ENCODE measurements around the gene CDHR4.
A peak's percentile ranks its signal among the peaks of the same experiment; 100 is the strongest.
"Not testable (repeated sequence)": the region's sequence is repeated elsewhere in the genome, so short reads cannot be mapped to it uniquely, and the experiment has no call there.

CDHR4 gene

DNA sequence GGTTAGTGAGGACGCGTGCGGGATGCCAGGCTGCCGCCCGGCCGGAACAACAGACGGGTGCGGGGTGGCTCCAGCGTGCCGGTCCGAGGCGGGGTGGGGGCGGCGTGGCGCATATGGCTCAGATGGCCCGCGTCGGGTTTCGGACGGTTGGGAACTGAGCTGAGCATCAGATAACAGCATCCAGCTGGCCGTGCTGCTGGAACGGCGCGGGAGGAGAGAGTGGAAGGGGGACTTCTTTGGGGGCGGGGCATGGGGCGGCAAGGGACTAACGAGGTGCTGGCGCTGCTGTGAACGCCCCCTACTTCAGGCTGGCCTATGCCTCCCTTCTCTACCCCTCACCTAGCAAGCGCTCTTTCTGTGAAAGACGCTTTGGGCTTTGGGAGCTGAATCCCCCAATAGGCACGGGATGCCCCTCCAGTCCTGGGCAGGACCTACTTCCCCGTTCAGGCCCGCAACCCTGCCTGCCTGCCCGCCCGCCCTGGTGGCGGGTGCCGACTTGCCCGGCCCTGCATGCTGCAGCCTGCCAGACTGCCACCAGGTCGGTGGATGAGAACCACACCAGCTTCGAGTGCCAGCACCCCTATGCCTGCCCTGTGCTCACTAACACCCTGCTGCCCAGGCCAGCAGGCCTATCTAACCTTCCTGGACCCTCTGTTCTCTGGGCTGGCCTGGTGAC lies 3.9 kb upstream of the CDHR4 start:
- DNase-seq: peak; percentile 45

DNA sequence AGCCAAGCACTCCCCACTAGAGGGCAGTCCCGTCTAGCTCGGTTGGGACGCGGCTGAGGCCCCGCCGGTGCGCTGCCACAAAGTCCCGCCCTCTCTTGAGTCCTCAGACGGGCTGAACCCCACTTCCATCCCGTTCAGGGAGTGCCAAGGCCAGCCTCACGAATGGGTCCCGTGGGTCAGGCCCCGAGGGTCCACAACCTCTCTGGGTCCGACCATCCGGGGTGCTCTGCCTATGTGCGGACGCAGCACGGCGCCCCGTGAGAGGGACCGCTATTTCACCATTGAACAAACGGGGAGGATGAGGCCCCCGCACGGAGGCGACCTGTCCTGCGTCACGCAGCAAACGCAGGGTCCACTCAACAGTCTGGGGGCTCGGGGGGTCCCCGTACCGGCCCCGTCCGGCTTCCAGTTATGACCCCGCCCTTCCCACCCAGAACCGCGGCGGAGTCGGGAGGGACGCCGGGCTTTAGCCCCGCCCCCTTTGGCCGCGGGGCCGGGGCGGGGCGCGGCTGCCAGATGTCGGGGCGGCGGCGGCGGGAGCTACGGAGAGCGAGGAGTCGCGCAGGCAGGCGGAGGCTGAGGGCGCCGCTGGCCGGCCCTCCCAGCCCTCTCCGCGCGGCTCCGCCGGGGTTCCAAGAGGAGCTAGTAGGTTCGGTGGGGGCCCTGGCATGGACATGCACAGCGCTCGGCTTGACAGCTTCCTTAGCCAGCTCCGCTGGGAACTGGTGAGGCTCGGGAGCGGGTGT lies 3.2 kb upstream of the CDHR4 start, which contains the start of gene INKA1:
Gene INKA1, plus strand, starts transcription at position 543 of the 746 bp plus-strand sequence. Its CDS starts 132 bp downstream, at position 675.
- DNase-seq: peak; percentile 86

DNA sequence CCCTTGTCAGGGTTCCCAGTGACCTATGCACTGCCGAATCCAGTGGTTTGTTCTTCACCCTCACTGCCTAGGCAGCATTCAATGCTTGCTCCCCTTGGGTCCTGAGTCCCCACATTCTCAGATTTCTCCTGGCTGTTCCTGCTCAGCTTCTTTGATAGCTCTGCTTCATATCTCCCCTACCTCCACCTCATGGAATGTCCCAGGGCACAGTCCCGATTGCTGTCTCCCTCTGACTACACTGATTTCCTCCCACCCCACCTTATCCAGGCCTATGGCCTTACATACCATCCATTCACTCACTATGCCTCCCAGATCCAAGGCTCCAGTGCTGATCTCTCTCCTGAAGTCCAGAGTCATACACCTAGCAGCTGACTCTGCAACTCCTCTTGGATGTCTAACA lies 1.5 kb upstream of the CDHR4 start:
- DNase-seq: no peak

DNA sequence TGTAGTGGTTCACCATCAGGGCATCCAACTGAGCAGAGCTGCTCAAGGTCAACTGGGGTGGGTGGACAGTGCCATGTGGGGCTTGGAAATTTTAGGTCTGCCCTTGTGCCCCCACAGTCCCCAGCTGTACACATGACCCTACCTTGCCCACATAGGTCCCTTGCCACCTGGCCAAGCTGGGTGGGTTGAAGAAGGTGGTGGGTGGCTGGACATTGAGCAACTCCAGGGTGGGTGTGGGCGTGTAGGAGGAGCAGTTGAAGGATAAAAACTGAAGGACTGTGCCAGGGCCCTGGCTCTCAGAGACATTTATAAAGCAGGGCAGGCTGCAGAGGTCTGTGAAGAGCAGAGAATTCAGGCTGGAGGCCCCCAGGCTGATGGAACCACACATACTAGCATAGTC lies 568 bp downstream of the CDHR4 start:
- no peak for DNase-seq

DNA sequence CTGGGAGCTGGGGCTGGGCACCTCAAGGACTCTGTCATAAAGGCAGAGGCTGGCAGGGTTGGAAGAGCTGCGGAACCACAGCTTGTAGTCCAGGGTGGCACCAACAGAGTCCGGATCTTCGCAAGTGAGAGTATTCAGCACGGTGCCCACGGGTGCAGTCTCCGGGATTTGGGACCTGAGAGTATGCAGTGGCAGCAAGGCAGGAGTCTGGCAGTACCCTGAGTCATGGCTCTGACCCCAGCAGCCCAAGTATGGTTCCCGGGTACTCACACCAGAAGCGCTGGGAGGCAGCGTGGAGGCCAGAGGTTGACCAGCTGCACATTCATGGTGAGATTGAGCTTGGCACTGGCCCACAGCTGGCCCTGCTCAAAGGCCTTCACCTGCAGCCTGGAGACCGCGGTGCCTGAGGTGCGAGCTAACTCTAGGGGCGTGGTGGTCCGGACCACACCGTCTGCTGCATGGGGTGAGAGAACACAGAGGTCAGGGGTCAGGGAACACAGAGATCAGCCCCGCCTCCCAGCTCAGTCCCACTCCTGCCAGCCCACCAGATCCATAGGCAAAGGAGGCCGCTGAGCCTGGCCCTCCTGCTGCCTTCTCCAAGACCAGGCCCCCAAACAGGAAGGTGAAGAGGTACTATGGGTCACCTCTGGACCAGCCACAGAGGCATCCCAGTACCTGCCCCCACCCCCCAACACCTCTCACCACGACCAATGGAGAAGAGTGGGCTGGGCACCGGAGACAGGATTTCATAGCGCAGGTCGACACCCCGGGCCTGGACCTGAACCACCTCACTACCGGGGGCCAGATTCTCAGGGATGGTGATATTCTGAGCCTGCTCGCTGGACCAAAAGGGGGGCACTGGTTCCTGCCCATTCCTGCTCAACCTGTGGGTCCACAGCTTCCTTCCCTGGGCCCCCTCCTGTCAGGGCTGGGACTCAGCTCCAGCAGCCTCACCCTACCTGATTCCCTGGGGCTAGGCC lies 4.5 kb downstream of the CDHR4 start:
- no peak for DNase-seq

DNA sequence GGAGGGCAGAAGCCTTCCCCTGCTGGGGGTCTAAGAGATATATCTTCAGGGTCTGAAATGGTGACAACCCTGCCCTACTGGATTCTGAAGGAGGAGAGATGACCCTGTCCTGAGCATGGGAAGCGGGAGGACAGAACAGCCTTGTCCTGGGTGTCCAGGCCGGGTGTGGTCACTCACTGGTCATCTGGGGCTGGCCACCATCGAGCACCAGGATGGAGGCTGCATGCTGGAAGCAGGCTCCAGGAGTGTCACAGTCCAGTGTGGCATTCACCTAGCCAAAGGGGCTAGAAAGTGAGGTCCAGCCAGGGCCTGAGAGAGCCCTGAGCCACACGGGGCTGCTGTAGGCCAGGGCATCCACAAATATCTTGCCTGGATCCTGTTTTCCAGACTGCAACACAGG lies 5.2 kb downstream of the CDHR4 start:
- no peak for DNase-seq

DNA sequence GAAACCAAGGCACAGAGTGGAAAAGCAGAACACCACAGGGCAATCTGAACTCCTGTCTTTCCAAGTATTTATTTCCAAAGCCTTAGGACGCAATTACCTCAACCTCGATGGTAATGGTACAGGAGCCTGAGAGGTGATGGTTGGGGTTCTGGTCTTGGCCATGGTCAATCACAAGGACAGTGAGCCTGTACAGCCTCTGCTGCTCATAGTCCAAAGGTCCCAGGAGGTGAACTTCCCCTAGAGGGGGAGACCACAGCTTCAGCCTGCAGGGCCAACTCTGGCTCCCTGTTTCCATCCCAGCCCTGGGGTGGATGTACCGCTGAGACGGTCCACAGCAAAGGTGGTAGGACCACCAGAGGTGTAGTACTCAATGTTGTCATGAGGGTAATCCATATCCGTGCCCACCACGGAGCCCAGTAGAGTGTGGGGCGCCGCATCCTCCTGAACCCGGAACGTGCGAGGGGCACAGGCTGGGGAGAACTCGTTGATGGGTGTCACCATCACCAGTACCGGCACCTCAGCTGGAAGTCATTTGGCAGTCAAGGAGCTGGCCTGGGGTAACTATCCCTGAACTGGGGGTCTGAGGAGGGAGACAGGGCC lies 6.1 kb downstream of the CDHR4 start:
- DNase-seq: no peak

DNA sequence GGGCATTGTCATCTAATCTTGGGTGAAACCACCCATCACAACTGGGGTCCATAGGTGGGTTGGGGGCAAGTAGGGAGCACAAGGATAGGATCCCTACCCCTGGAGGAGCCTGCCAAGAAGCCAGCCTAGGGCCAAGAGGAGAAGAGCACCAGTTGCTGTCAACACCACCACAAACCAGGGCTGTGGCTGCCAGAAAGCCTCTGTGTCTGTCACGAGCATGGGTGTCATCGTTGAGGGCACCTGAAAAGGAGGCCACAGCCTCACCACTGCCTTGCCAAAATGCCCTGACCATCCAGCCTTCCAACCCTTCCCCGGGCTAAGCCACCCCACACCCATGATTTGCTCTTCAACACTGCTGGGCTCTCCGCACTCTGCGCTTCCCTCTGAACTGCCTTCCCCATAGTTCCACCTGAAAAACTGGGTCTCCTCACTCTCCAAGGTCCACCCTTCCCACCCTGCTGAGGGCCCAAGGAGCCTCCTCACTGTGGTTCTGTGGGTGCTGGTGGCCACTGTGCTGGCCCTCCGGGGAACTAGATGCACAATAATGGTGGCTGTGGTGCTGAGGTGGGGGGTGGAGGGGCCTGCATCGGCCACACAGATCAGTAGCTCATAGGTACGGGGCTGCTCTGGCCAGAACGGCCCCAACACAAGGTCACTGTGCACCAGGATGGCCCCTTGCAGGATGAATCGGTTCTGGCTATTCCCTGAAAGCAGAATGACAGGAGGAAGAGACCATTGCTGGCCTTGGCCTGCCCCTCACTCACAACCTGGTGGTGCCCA lies 7.1 kb downstream of the CDHR4 start:
- DNase-seq: no peak

DNA sequence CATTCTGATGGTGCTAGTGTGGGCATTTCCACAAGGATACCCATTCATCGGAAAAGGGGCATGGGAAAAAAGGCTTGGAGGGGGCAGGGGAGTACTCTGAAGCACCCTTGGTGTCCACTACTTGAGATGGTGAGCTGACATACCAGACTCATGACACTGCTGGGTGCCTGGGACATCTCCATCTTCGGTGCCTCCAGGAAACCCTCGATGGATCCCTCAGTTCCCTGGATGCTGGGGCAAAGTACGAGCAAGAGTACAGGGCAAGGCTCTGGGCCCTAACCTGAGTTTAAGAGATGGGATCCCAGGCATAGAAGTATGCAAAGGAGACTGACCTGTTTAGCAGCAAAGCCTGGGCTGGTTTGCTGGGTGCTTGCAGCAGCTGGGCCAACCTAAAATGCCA lies 8.1 kb downstream of the CDHR4 start:
- no peak for DNase-seq

DNA sequence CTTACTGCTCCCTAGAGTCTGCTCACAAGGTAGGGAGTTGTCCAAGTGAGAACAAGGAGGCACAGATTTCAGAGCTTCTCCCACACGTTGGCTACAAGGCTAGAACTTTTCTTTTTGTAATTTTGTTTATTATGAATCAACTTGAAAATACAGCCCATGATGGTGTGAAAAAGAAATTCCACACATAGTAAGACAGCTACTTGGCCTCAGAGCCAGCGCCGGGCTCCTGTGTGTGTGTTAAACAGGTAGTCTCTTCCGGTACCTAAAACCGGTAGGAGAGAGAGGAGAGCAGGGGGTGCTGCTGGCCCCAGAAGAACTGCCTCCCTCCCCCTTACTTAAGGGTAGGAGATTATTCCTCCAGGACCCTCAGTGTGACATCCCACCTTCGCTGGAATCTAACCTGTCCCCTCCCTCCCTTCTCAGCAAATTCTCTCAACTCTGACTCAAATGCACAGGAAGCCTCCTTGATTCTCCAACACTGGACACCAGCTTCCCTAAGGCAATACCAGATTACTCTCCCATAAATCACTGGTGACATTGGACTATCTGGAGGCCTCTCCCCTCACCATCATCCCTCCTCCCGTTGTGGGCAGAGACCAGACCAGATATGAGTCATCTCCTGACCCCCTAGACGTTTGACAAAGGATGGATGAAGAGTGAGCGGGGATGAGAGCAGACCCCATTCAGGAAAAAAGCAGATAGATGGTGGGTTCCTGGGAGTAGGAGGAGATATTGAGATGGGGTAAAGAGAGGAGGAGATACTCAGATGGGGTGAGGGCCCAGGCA lies 8.9 kb downstream of the CDHR4 start:
- DNase-seq: no peak

DNA sequence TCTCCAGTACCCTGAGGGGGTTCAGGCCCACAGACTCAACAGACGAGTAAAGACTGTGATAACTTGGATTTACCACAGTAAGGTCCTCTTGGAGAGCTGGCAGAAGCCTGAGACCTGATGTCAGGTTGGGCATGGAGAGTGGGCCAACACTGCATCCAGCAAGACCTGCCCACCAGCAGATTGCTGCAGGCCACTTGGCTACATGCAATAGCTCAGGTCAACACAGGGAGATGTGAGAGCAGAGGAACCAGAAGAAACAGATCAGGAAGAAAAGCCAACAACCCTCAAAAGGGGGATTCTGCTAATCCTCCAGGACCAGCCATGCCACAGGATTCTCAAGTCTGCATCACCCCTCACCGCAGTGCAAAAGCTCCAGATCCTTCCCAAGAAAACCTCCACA lies 11.6 kb downstream of the CDHR4 start:
- no peak for DNase-seq

DNA sequence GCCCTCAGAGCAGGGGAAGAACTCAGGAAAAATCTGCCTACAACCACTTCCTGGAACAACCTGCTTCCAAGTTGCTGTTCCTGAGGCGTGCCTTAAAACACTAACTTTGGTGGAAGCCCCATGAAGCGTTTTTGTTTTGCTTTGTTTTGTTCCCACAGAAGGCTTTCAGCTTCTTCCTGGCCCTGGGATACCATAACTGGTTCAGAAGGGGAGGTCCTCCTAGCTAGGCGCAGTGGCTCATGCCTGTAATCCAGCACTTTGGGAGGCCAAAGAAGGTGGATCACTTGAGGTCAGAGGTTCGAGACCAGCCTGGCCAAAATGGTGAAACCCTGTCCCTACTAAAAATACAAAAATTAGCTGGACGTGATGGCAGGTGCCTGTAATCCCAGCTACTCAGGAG lies 12.1 kb downstream of the CDHR4 start:
- DNase-seq: no peak

DNA sequence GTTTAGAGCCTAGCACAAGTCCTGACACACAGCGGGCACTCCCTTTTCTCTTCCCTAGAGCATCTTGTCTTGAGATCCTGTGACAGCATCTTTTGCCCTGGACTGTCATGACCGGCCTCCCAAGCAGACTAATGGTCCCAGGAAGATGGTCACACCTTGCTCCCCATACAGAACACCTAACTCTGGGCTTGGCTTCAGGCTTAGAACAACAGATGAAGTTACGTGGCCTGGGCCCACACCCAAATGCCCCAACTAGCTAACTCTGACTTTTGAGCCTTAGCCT lies 12.6 kb downstream of the CDHR4 start:
- no peak for DNase-seq

DNA sequence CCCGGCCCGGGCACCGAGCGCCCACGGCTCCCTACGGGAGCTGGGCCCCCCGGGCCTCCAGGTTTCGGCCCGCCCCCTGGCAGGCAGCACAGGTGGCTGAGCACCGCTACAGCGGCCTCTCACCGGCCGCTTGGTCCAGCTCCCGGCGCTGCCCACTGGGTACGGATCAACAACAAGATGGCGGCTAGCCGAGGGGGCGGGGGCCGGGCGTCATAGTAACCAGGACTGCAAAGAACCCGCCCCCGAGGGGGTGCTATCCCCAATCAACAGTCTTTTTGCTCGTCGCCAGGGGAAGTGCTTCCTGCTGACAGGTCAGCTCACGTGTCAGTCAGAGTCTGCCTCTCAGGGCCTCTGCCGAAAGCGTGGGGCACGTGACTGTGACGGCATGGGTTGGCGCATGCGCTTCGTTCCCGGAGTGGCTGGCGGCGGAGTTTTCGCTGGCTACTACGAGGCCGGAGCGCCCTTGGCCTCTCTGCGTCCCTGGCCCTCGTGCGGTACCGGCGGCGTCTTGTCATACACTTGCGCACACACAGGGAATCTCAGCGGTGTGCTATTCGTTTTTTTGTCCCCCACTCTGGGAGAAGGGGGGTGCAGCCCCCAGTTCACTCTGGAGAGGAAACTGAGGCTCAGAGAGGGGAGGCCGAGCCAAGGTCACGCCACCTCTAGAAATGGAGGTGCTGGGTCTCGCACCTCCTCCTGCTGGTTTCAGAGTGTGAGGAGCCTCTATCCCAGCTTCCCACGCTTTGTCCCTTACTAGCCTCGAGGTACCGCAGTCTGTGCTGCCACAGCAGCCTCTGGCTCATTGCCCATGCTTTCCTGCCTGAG lies 13.1 kb downstream of the CDHR4 start, which contains the start of gene IP6K1:
Gene IP6K1, minus strand, starts transcription at position 186 of the 825 bp plus-strand sequence. CDS start 38,502 bp downstream, outside the sequence.
- DNase-seq: peak; percentile 100

DNA sequence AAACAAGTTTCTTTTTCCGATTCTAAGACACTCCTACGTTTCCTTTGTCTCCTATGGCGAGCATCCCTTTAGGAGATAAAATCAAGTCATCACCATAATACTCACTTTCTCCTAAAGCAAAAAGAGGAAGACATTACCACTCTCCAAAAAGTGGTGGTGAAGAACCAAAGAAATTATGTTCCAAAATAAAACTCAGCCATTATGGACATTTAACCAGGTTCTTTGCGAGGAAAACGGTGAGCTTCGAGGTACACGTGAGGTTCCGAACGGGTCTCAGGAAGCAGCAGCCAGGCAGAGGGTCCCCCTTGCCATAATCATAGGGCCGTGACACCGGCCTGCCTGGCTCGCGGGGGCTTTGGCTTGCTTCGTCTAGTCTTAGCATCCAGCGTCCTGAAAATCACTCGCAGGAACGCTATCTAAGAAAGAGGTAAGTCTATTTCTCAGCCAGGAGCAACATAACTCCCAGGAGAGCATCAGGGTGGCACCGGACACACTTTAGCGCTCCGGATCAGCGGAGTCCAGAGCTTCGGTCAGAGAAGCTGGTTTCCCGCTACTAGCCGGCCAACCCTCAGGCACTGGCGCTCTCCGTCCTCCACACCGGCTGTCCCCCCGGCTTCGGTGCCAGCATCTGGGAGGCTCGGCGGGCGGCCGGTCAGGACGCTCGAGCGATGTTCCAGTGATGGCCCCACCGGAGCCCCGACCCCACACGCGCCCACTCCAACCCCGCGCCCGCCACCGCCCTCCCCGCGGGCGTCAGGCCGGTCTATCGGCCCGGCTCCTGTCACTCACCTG lies 13.9 kb downstream of the CDHR4 start:
- peak; percentile 24 for DNase-seq

DNA sequence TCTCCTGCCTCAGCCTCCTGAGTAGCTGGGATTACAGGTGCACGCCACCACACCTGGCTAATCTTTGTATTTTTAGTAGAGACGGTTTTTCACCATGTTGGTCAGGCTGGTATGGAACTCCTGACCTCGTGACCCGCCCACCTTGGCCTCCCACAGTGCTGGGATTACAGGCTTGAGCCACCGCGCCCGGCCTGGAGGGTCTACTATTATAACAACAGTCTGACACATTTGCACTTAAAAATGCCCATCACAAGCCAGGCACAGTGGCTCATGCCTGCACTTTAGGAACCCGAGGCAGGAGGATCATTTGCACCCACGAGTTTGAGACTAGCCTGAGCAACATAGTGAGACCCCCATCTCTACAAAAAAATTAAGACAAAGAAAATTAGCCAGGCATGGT lies 17.4 kb downstream of the CDHR4 start:
- not testable (repeated sequence) for DNase-seq

DNA sequence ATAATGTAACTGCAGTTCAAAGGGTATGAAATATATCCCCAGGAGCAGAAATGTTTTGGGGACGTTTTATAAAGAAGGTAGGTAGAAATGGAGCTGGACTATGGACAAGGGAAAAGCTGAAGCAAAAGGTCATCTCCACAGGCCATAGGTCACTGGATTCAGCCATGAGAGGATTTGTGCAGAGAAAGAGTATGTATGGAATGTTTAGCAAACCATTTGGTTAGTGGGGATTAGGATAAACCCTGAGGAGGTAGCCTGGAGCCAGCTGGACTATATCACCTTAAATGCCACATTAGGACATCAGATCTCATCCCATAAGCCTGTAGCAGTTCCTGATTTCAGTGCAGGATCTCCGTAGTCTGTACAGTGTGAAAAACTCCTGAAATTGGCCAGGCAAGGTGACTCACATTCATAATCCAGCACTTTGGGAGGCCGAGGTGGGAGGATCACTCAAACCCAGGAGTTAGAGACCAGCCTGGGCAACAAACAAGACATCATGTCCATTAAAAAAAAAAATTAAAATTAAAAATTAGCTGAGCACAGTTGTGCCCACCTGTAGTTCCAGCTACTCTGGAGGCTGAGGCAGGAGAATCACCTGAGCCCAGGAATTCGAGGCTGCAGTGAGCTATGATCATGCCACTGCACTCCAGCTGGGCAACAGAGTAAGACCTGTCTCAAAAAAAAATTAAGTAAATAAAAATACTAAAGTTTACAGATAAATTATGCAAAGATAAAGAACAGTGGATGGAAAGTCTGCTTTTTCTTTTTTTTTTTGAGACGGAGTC lies 18.1 kb downstream of the CDHR4 start:
- DNase-seq: no peak

DNA sequence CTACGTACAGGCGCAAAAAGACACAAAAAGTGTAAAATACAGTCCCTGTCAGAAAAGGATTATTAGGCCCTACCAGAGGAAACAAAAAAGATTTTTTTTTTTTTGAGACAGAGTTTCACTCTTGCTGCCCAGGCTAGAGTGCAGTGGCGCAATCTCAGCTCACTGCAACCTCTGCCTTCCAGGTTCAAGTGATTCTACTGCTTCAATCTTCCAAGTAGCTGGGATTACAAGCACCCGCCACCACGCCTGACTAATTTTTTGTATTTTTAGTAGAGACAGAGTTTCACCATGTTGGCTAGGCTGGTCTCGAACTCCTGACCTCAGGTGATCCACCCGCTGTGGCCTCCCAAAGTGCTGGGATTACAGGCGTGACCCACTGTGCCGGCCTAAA lies 18.7 kb downstream of the CDHR4 start:
- DNase-seq: not testable (repeated sequence)

Measured in effector CD4-positive, alpha-beta T cell (primary cell).